Endothelial cell of umbilical vein (primary cell): ENCODE data around the gene IST1. TPM values are rescaled to one million over a fixed set of nuclear protein-coding genes. Genes with fewer than 3 reads are reported as not detected.

Experiments used
- BruUV-seq: library from RNA; stranded (reverse); fragments of 400-500 nt; replicated peaks from 2 replicates; lab custom pipeline; 2021; lab: Mats Ljungman, UMichigan
- CTCF ChIA-PET: fragments of 300-600, 350-600 bp; sonication (Branson Sonifier 250); formaldehyde crosslinking; loops from one replicate; lab custom pipeline; 2021; ENCODE audit warnings: antibody characterized with exemption, inconsistent platforms; lab: Charles Lee
- POLR2A ChIA-PET: fragments of 300-600, 350-600 bp; sonication (Branson Sonifier 250); formaldehyde crosslinking; loops from one replicate; lab custom pipeline; 2021; ENCODE audit warnings: antibody characterized with exemption, inconsistent platforms; lab: Charles Lee
- DNase-seq: peaks from one replicate; pipeline ENCODE4 v3.0.0-alpha.2; 2011; ENCODE audit warnings: low read depth, low spot score
- FAIRE-seq: peaks from 2 replicates; lab custom pipeline; 2011; peaks lifted over from hg19 to GRCh38; lab: Jason Lieb, UNC
- H2AFZ ChIP-seq: 2 replicates; pipeline ENCODE4 v1.6.0; 2012; ENCODE audit warnings: low read depth, low read length, control low read depth, inconsistent platforms
- H3K27ac ChIP-seq: 2 replicates; pipeline ENCODE4 v1.5.1; 2011; ENCODE audit warnings: low read depth, mild to moderate bottlenecking, control low read depth, low read length, moderate library complexity; ENCODE audit not compliant: insufficient read depth
- H3K27me3 ChIP-seq, 2 experiments: 2 replicates each; pipeline versions ENCODE4 v1.6.0 to v1.6.1; 2011; ENCODE audit warnings: low read length in 2 of 2, mixed read lengths in 1 of 2; ENCODE audit not compliant: control insufficient read depth in 2 of 2, insufficient read depth in 2 of 2
- H3K36me3 ChIP-seq, 2 experiments: 2 replicates in 1 of 2; 3 replicates in 1 of 2; pipeline ENCODE4 v1.5.1; 2011; ENCODE audit warnings: low read length in 2 of 2, mild to moderate bottlenecking in 1 of 2, moderate library complexity in 1 of 2; ENCODE audit not compliant: control insufficient read depth in 2 of 2, insufficient read depth in 2 of 2; ENCODE audit errors: extremely low read depth in 1 of 2
- H3K4me1 ChIP-seq: 3 replicates; pipeline ENCODE4 v1.5.1; 2011; ENCODE audit warnings: mild to moderate bottlenecking, low read length; ENCODE audit not compliant: control insufficient read depth, insufficient read depth; ENCODE audit errors: extremely low read depth
- H3K4me2 ChIP-seq: 2 replicates; pipeline ENCODE4 v1.6.1; 2011; ENCODE audit warnings: low read length, control low read depth, mixed read lengths; ENCODE audit not compliant: insufficient read depth
- H3K4me3 ChIP-seq, 3 experiments: fragments of 200-600 bp in 1 of 3; sonication (generic), shearing (Covaris generic) in 1 of 3; replicated peaks in 1 of 3; 2 replicates each; pipeline ENCODE4 v1.5.1; 2011 to 2016; ENCODE audit warnings: control low read depth in 3 of 3, low read length in 3 of 3, mild to moderate bottlenecking in 2 of 3, inconsistent platforms in 1 of 3, low read depth in 1 of 3, moderate library complexity in 1 of 3; ENCODE audit not compliant: insufficient read depth in 1 of 3
- H3K79me2 ChIP-seq: 2 replicates; pipeline ENCODE4 v1.6.0; 2012; ENCODE audit warnings: low read length, inconsistent platforms; ENCODE audit not compliant: control insufficient read depth, insufficient read depth
- H3K9ac ChIP-seq: replicated peaks from 2 replicates; pipeline ENCODE3; 2011; ENCODE audit warnings: low read length, control low read depth; ENCODE audit not compliant: insufficient read depth; ENCODE audit errors: extremely low read depth
- H3K9me1 ChIP-seq: replicated peaks from 3 replicates; pipeline ENCODE4 v1.6.0; 2011; ENCODE audit warnings: mild to moderate bottlenecking, low read length; ENCODE audit not compliant: control insufficient read depth, insufficient read depth; ENCODE audit errors: extremely low read depth
- H3K9me3 ChIP-seq: replicated peaks from 2 replicates; pipeline ENCODE4 v1.5.1; 2012; ENCODE audit warnings: low read length, inconsistent platforms; ENCODE audit not compliant: control insufficient read depth, insufficient read depth
- H4K20me1 ChIP-seq: replicated peaks from 2 replicates; pipeline ENCODE3; 2011; ENCODE audit warnings: mild to moderate bottlenecking, low read length; ENCODE audit not compliant: control insufficient read depth, insufficient read depth; ENCODE audit errors: extremely low read depth
- EZH2 ChIP-seq: IDR thresholded peaks from 2 replicates; pipeline ENCODE4 v1.6.1; 2012; ENCODE audit warnings: borderline replicate concordance, low read depth, mild to moderate bottlenecking, moderate library complexity, low read length, inconsistent platforms; ENCODE audit not compliant: severe bottlenecking
- FOS ChIP-seq: IDR thresholded peaks from 2 replicates; pipeline ENCODE4 v1.6.1; 2011; ENCODE audit warnings: mild to moderate bottlenecking, low read length, moderate library complexity, borderline replicate concordance; ENCODE audit not compliant: insufficient read depth
- GATA2 ChIP-seq: IDR thresholded peaks from 2 replicates; pipeline ENCODE4 v1.7.0; 2011; ENCODE audit warnings: low read depth, mild to moderate bottlenecking, moderate library complexity, mixed read lengths, low read length; ENCODE audit not compliant: insufficient read length, insufficient read depth
- JUN ChIP-seq: IDR thresholded peaks from 2 replicates; pipeline ENCODE4 v1.6.1; 2011; ENCODE audit warnings: borderline replicate concordance, low read depth; ENCODE audit not compliant: insufficient read length, insufficient read depth
- MYC ChIP-seq: IDR thresholded peaks from one replicate; pipeline ENCODE4 v1.6.1; 2011; ENCODE audit warnings: mild to moderate bottlenecking, low read depth, low read length
- POLR2A ChIP-seq: IDR thresholded peaks from 2 replicates; pipeline ENCODE4 v1.6.1; 2012; ENCODE audit warnings: low read depth, mild to moderate bottlenecking, control low read depth, low read length
- POLR2AphosphoS5 ChIP-seq: IDR thresholded peaks from 2 replicates; pipeline ENCODE4 v1.6.1; 2012; ENCODE audit warnings: low read depth, mild to moderate bottlenecking, control low read depth, low read length, moderate library complexity; ENCODE audit not compliant: insufficient read depth
- dilution Hi-C: fragments of 300-500 bp; cut with MboI; formaldehyde crosslinking; loops from one replicate; pipeline ENCODE4 v1.15.0; 2019; ENCODE audit warnings: low sequenced_read_pairs; ENCODE audit not compliant: extremely low pct_ligation_motif_present
- intact Hi-C: fragments of 100-400 bp; cut with micrococcal nuclease; formaldehyde crosslinking; loops from one replicate; pipeline ENCODE4 v1.10.0; 2022
- polyA plus RNA-seq, 4 experiments: library from polyadenylated mRNA; depleted of rRNA in 3 of 4; stranded (reverse) in 3 of 4; unstranded in 1 of 4; fragments of >200 nt; gene quantifications; 2 replicates each; pipeline versions ENCODE4 v1.2.1 to v1.2.3, GENCODE V29; 2011 to 2012; ENCODE audit warnings: missing spikeins in 1 of 4
- total RNA-seq: library from RNA; stranded (reverse); gene quantifications from 2 replicates; pipeline ENCODE4 v1.2.3, GENCODE V29; 2021
- TF ChIP-seq, protein P1 (sequence below), 2 donors: IDR thresholded peaks; 1 replicate in 1 of 2; 2 replicates in 1 of 2; pipeline ENCODE4 v1.5.1; 2011; ENCODE audit warnings: low read length in 2 of 2, mild to moderate bottlenecking in 2 of 2, moderate library complexity in 2 of 2, control low read depth in 1 of 2, inconsistent platforms in 1 of 2, low read depth in 1 of 2; ENCODE audit not compliant: insufficient read depth in 1 of 2; ENCODE audit errors: extremely low read depth in 1 of 2
- TF ChIP-seq, protein P2 (sequence below): IDR thresholded peaks from 2 replicates; pipeline ENCODE4 v1.6.1; 2011; ENCODE audit not compliant: insufficient read depth, insufficient read length

Gene IST1
- total and polyA plus RNA-seq, 2 donors (not counting 3 experiments of a cell fraction or from before 2014, with no cell fraction given), result 145 to 165 TPM

DNA sequence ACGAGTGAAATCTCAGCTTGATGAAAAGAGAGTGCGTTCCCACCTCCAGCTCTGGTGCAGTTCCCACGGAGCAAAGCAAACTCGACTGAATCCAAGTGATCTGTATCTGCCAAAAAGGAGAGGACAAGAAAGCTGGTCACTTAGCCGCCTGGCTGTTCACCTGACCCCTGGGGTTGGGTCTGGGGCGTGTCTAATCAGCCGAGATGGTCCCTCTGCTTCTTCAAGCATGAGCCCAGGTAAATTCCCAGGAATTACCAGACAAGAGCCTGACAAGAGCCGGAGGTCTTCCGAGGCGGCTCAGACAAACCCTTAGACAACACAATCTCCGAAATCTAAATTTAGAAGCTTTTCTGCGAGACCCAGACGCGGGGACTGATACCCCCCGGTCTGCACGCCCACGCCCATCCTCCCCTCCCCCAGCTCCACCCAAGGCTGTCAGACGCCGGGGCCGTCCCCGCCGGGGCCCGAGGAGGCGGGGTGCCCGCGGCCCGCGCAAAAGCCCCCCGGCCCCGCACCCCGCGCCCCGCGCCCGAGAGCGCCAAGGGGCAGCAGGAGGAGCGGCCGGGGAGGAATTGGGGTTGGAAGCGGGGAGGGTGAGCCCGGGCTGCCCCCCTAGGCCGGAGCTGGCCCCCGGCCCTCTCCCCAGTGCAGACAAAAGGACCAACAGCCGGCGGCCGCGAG lies 12.0 kb upstream of the IST1 start:
- intact Hi-C loops, result loop anchor here (1.0 to 5.0 kb wide), 4 partner anchors 76 to 216 kb away; partner anchors contain the start of genes AP1G1 and PHLPP2
- H3K36me3 ChIP-seq, result peaks cover 0 to 5% of the 10 kb centered on the region in 2 experiments
- H2AFZ ChIP-seq, result peak overlapping the region; percentile 100
- peak overlapping the region; percentile 68 for H3K9ac ChIP-seq
- dilution Hi-C loops, result no loop called here
- H3K9me1 ChIP-seq, result no peaks in the 10 kb centered on the region
- DNase-seq (peak; percentile 38), FAIRE-seq (no peak)
- H4K20me1 ChIP-seq, result no peaks in the 10 kb centered on the region
- H3K4me1 ChIP-seq, result peaks cover 24% of the 10 kb centered on the region
- H3K4me3 ChIP-seq, result peak overlapping the region; percentile 45 to 97 (median 90)
- H3K27me3 ChIP-seq, result no peaks in the 10 kb centered on the region
- BruUV-seq, result no TSS peak
- CTCF ChIA-PET, result interaction anchor here (0.6 to 6.4 kb wide), 44 partner anchors 8 to 213 kb away, joined by 3 to 212 read pairs (median 5); partner anchors contain the start of genes AP1G1 and IST1
- H3K27ac ChIP-seq, result peak overlapping the region; percentile 62
- peak overlapping the region; percentile 99 for H3K4me2 ChIP-seq
- POLR2A ChIA-PET, result interaction anchor here (0.6 to 0.9 kb wide), 2 partner anchors 53 to 78 kb away, joined by 3 read pairs; no protein-coding TSS in a partner anchor
- no peak for TF ChIP-seq POLR2A
- TF ChIP-seq, protein P1, sequence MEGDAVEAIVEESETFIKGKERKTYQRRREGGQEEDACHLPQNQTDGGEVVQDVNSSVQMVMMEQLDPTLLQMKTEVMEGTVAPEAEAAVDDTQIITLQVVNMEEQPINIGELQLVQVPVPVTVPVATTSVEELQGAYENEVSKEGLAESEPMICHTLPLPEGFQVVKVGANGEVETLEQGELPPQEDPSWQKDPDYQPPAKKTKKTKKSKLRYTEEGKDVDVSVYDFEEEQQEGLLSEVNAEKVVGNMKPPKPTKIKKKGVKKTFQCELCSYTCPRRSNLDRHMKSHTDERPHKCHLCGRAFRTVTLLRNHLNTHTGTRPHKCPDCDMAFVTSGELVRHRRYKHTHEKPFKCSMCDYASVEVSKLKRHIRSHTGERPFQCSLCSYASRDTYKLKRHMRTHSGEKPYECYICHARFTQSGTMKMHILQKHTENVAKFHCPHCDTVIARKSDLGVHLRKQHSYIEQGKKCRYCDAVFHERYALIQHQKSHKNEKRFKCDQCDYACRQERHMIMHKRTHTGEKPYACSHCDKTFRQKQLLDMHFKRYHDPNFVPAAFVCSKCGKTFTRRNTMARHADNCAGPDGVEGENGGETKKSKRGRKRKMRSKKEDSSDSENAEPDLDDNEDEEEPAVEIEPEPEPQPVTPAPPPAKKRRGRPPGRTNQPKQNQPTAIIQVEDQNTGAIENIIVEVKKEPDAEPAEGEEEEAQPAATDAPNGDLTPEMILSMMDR (IDR thresholded peaks at IDR 0.05; ENCODE audit: extremely low read depth in 1 of 2, insufficient read depth in 1 of 2, low read depth in 1 of 2, low read length in 2 of 2), result no peak
- TF ChIP-seq JUN, result no peak
- TF ChIP-seq MYC, result no peak
- TF ChIP-seq POLR2AphosphoS5, result no peak
- no peak for TF ChIP-seq EZH2
- no peak for TF ChIP-seq GATA2
- TF ChIP-seq, protein P2, sequence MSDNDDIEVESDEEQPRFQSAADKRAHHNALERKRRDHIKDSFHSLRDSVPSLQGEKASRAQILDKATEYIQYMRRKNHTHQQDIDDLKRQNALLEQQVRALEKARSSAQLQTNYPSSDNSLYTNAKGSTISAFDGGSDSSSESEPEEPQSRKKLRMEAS, result no peak
- no peak for TF ChIP-seq FOS
- H3K9me3 ChIP-seq, result no peaks in the 10 kb centered on the region
- no peaks in the 10 kb centered on the region for H3K79me2 ChIP-seq
